GM12864 (cell line): Measurements from ENCODE around the gene GALNT18.
A peak's percentile ranks its signal among the peaks of the same experiment; 100 is the strongest.

Source experiments
- DNase-seq: peaks from one replicate; pipeline ENCODE4 v3.0.0-alpha.2; 2011; ENCODE audit warnings: low read depth
- H3K4me3 ChIP-seq: 2 replicates; pipeline ENCODE4 v1.5.1; 2011; ENCODE audit warnings: mild to moderate bottlenecking, low read depth, low read length, control low read depth
- CTCF ChIP-seq: IDR thresholded peaks from 2 replicates; pipeline ENCODE4 v1.5.1; 2011; ENCODE audit warnings: low read depth, mild to moderate bottlenecking, moderate library complexity, low read length, control low read depth, inconsistent platforms; ENCODE audit errors: missing control alignments

Gene GALNT18

GRCh38 chr11:11407065-11407762 is 214.6 kb downstream of the GALNT18 start:
- no peak for DNase-seq
- H3K4me3 ChIP-seq, result no peak overlapping the region
- no peak for TF ChIP-seq CTCF

- H3K4me3 ChIP-seq, result no peak overlapping the region
- no peak for TF ChIP-seq CTCF
- no peak for DNase-seq
These were observed 215.2 kb downstream of the GALNT18 start for GRCh38 chr11:11406652-11407051.

- no peak for DNase-seq
- TF ChIP-seq CTCF, result no peak
- no peak overlapping the region for H3K4me3 ChIP-seq
These were observed 217.8 kb downstream of the GALNT18 start for GRCh38 chr11:11403763-11404725.

GRCh38 chr11:11401960-11402535 is 219.8 kb downstream of the GALNT18 start:
- DNase-seq, result no peak
- no peak overlapping the region for H3K4me3 ChIP-seq
- no peak for TF ChIP-seq CTCF

- H3K4me3 ChIP-seq, result no peak overlapping the region
- DNase-seq, result no peak
- TF ChIP-seq CTCF, result peak; percentile 30
These were observed 221.1 kb downstream of the GALNT18 start for GRCh38 chr11:11400635-11401232.

DNA sequence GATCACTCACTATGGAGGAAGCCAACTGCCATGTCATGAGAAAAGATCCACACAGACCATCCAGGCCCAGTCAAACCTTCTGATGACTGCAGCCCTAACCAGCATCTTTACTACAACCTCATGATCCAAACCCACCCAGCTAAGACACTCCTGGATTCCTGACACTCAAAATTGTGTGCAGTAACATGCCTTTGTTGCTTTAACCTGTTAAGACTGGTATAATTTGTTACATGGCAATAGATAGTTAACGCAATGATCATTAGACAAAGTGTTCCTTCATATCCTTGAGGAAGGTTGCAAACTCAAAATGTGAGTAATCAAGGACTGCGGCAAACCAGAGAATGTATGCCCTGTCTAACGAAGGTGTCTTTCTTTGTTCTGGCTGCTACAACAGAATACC is 221.7 kb downstream of the GALNT18 start:
- DNase-seq, result no peak
- no peak for TF ChIP-seq CTCF
- H3K4me3 ChIP-seq, result no peak overlapping the region
